ENCODE measurements around the gene SEPTIN11.

DNA sequence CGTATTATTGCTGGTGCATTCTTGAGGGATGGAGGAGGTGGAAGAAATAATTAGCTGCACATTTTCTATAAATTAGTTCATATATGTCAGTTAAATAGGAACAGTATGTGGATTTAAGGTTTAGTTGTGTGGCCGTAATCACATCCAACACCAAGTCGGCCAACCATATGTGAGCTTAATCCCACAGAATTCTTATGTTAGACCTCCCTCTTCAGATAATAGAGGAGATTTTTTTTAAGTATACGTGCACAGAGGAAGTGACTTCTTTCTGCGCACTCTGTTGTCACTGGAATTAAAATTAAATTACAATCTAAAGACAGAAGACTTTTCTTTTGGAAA is 2.1 kb downstream of the SEPTIN11 start:
- TF ChIP-seq, protein P1, sequence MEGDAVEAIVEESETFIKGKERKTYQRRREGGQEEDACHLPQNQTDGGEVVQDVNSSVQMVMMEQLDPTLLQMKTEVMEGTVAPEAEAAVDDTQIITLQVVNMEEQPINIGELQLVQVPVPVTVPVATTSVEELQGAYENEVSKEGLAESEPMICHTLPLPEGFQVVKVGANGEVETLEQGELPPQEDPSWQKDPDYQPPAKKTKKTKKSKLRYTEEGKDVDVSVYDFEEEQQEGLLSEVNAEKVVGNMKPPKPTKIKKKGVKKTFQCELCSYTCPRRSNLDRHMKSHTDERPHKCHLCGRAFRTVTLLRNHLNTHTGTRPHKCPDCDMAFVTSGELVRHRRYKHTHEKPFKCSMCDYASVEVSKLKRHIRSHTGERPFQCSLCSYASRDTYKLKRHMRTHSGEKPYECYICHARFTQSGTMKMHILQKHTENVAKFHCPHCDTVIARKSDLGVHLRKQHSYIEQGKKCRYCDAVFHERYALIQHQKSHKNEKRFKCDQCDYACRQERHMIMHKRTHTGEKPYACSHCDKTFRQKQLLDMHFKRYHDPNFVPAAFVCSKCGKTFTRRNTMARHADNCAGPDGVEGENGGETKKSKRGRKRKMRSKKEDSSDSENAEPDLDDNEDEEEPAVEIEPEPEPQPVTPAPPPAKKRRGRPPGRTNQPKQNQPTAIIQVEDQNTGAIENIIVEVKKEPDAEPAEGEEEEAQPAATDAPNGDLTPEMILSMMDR (optimal IDR thresholded peaks at IDR 0.05 in 1 of 3, IDR thresholded peaks at IDR 0.05 in 1 of 3, conservative IDR thresholded peaks at IDR 0.05 in 1 of 3; ENCODE audit: extremely low read depth in 1 of 3, insufficient read depth in 2 of 3, low read length in 3 of 3): no peak
- TF ChIP-seq EZH2 (IDR thresholded peaks at IDR 0.05; ENCODE audit: low read length): no peak

Measured in keratinocyte (primary cell).